ENCODE results near the gene RTP5.

RTP5 gene

GRCh38 chr2:241866790-241867645, 2.5 kb upstream of the RTP5 start:
- H3K79me2 ChIP-seq (ENCODE audit: insufficient read depth, low read length), result no peaks in the 10 kb centered on the region
- H3K27me3 ChIP-seq (ENCODE audit: insufficient read depth, low read length, poor library complexity), result peaks cover 9% of the 10 kb centered on the region
- DNase-seq (peak; percentile 55), ATAC-seq (ENCODE audit: insufficient read depth, low read depth) (no peak)
- H3K9me3 ChIP-seq (ENCODE audit: insufficient read depth, low read length, severe bottlenecking), result no peaks in the 10 kb centered on the region
- H2AFZ ChIP-seq (ENCODE audit: low read depth, low read length), result no peak overlapping the region
- H4K20me1 ChIP-seq (ENCODE audit: insufficient read depth, low read length), result peaks cover 34% of the 10 kb centered on the region
- H3K27ac ChIP-seq (ENCODE audit: low read length), result peak overlapping the region; percentile 63
- peak overlapping the region; percentile 33; the same call in 1 of the 2 replicates for H3K9ac ChIP-seq (ENCODE audit: low read depth, low read length)
- peak overlapping the region; percentile 52 for H3K4me2 ChIP-seq (ENCODE audit: insufficient read depth, low read length)
- TF ChIP-seq CTCF (IDR thresholded peaks at IDR 0.05; ENCODE audit: borderline replicate concordance, extremely low read depth, low read length, poor library complexity, severe bottlenecking) (no peak), EZH2 (IDR thresholded peaks at IDR 0.05; ENCODE audit: borderline replicate concordance, low read depth, low read length, severe bottlenecking) (no peak)
- H3K36me3 ChIP-seq (ENCODE audit: insufficient read depth, low read length), result no peaks in the 10 kb centered on the region
- H3K4me3 ChIP-seq (ENCODE audit: low read depth in 1 of 2, low read length in 2 of 2), result peak overlapping the region in 1 of 2 experiments; percentile 1; a peak in 1 of 4 replicates
- peaks cover 89% of the 10 kb centered on the region for H3K4me1 ChIP-seq (ENCODE audit: insufficient read depth, low read length)

- peak; percentile 82 for ATAC-seq (ENCODE audit: insufficient read depth, low read depth)
- Histone ChIP-seq H3K4me1 (ENCODE audit: insufficient read depth, low read length) (peaks cover 91% of the 10 kb centered on the region), H4K20me1 (ENCODE audit: insufficient read depth, low read length) (peaks cover 33% of the 10 kb centered on the region), H3K9me3 (ENCODE audit: insufficient read depth, low read length, severe bottlenecking) (no peaks in the 10 kb centered on the region), H3K4me3 (ENCODE audit: low read depth in 1 of 2, low read length in 2 of 2) (peak overlapping the region in 1 of 2 experiments; percentile 1; a peak in 1 of 4 replicates), H3K79me2 (ENCODE audit: insufficient read depth, low read length) (no peaks in the 10 kb centered on the region), H3K27ac (ENCODE audit: low read length) (peak overlapping the region; percentile 63), H3K9ac (ENCODE audit: low read depth, low read length) (peak overlapping the region; percentile 33), H3K36me3 (ENCODE audit: insufficient read depth, low read length) (no peaks in the 10 kb centered on the region), H2AFZ (ENCODE audit: low read depth, low read length) (no peak overlapping the region), H3K27me3 (ENCODE audit: insufficient read depth, low read length, poor library complexity) (peaks cover 8% of the 10 kb centered on the region), H3K4me2 (ENCODE audit: insufficient read depth, low read length) (peak overlapping the region; percentile 52)
- TF ChIP-seq EZH2 (IDR thresholded peaks at IDR 0.05; ENCODE audit: borderline replicate concordance, low read depth, low read length, severe bottlenecking), result no peak
- no peak for TF ChIP-seq CTCF (IDR thresholded peaks at IDR 0.05; ENCODE audit: borderline replicate concordance, extremely low read depth, low read length, poor library complexity, severe bottlenecking)
- DNase-seq, result peak; percentile 88
These were observed 1.6 kb upstream of the RTP5 start for GRCh38 chr2:241867776-241868420.

- ATAC-seq (ENCODE audit: insufficient read depth, low read depth) (no peak), DNase-seq (no peak)
- no peak for TF ChIP-seq CTCF (IDR thresholded peaks at IDR 0.05; ENCODE audit: borderline replicate concordance, extremely low read depth, low read length, poor library complexity, severe bottlenecking)
- no peak for TF ChIP-seq EZH2 (IDR thresholded peaks at IDR 0.05; ENCODE audit: borderline replicate concordance, low read depth, low read length, severe bottlenecking)
- Histone ChIP-seq H3K9ac (ENCODE audit: low read depth, low read length) (peak overlapping the region; percentile 27; the same call in 1 of the 2 replicates), H3K79me2 (ENCODE audit: insufficient read depth, low read length) (no peaks in the 10 kb centered on the region), H4K20me1 (ENCODE audit: insufficient read depth, low read length) (peaks cover 28% of the 10 kb centered on the region), H3K4me1 (ENCODE audit: insufficient read depth, low read length) (peaks cover 86% of the 10 kb centered on the region), H3K4me3 (ENCODE audit: low read depth in 1 of 2, low read length in 2 of 2) (no peak overlapping the region), H2AFZ (ENCODE audit: low read depth, low read length) (no peak overlapping the region), H3K27me3 (ENCODE audit: insufficient read depth, low read length, poor library complexity) (no peaks in the 10 kb centered on the region), H3K9me3 (ENCODE audit: insufficient read depth, low read length, severe bottlenecking) (no peaks in the 10 kb centered on the region), H3K4me2 (ENCODE audit: insufficient read depth, low read length) (peak overlapping the region; percentile 52), H3K36me3 (ENCODE audit: insufficient read depth, low read length) (no peaks in the 10 kb centered on the region), H3K27ac (ENCODE audit: low read length) (peak overlapping the region; percentile 58)
These were observed 858 bp upstream of the RTP5 start for GRCh38 chr2:241868661-241869081.
